ENCODE data around the gene COL12A1. TPM values are rescaled to one million over a fixed set of nuclear protein-coding genes. Genes with fewer than 3 reads are reported as not detected.

Gene COL12A1
- total and polyA plus RNA-seq, 2 of the 13 experiments (the other 11 are each of a cell fraction or from before 2014, with no cell fraction given): 0.02 TPM; not detected in 1

GRCh38 chr6:75114806-75115205 is 91.0 kb downstream of the COL12A1 start:
- intact Hi-C loops (cut with micrococcal nuclease; ENCODE audit: unreplicated experiment): no loop called here
- H3K4me1 ChIP-seq (ENCODE audit: insufficient read depth, low read length): no peaks in the 10 kb centered on the region
- POLR2A ChIA-PET: no interaction called here
- TF ChIP-seq KAT2B (IDR thresholded peaks at IDR 0.05; ENCODE audit: borderline replicate concordance, low read depth, low read length) (no peak), ZNF646 (CRISPR knock-in tag; IDR thresholded peaks at IDR 0.05) (no peak), HMGA1 (CRISPR knock-in tag; conservative IDR thresholded peaks at IDR 0.05) (no peak), STAT6 (CRISPR knock-in tag; IDR thresholded peaks at IDR 0.05; ENCODE audit: borderline replicate concordance) (no peak), TP53 (CRISPR knock-in tag; conservative IDR thresholded peaks at IDR 0.05) (no peak), RARG (CRISPR knock-in tag; IDR thresholded peaks at IDR 0.05; ENCODE audit: low read depth) (no peak), ZNF343 (CRISPR knock-in tag; IDR thresholded peaks at IDR 0.05) (no peak), ZBTB7B (CRISPR knock-in tag; IDR thresholded peaks at IDR 0.05) (no peak), ZBTB10 (CRISPR knock-in tag; IDR thresholded peaks at IDR 0.05; ENCODE audit: borderline replicate concordance) (no peak), MTA1 (CRISPR knock-in tag; IDR thresholded peaks at IDR 0.05; ENCODE audit: borderline replicate concordance) (no peak), ZNF232 (CRISPR knock-in tag; IDR thresholded peaks at IDR 0.05; ENCODE audit: borderline replicate concordance) (no peak), KDM3A (CRISPR knock-in tag; IDR thresholded peaks at IDR 0.05; ENCODE audit: low read depth) (no peak), ZNF335 (CRISPR knock-in tag; IDR thresholded peaks at IDR 0.05) (no peak), ZNF121 (CRISPR knock-in tag; IDR thresholded peaks at IDR 0.05) (no peak), ZKSCAN1 (IDR thresholded peaks at IDR 0.05; ENCODE audit: low read length) (no peak)

More at GRCh38 chr6:75114806-75115205, 91.0 kb downstream of the COL12A1 start:
- no peak overlapping the region for H3K4me2 ChIP-seq (ENCODE audit: low read depth, low read length)
- FAIRE-seq (no peak), ATAC-seq (no peak), DNase-seq (ENCODE audit: low spot score) (no peak)
- no peak overlapping the region for H3K4me3 ChIP-seq (replicated peaks in 1 of 3; ENCODE audit: insufficient read depth in 1 of 3, low read depth in 2 of 3, low read length in 3 of 3)
- H4K20me1 ChIP-seq (ENCODE audit: insufficient read depth, low read length): no peaks in the 10 kb centered on the region
- CTCF ChIA-PET (ENCODE audit: low intra/inter-chr PET ratio, low total read pairs): no interaction called here
- H2AFZ ChIP-seq (ENCODE audit: low read length): no peak overlapping the region
- H3K27me3 ChIP-seq (ENCODE audit: control insufficient read depth in 1 of 2, insufficient read depth in 2 of 2, low read length in 2 of 2): no peaks in the 10 kb centered on the region
- H3K79me2 ChIP-seq (ENCODE audit: insufficient read depth, low read length): no peaks in the 10 kb centered on the region
- in situ Hi-C loops (cut with HindIII; ENCODE audit: extremely low pct_ligation_motif_present, low pct_unique_long_range_greater_than_20kb): no loop called here
- H3K9ac ChIP-seq (ENCODE audit: insufficient read depth, low read depth, low read length): no peak overlapping the region
- 0% methylated on average over 2 of the region's 2 CpGs for WGBS (ENCODE audit: low lambda C conversion rate)
- H3K9me3 ChIP-seq (ENCODE audit: low read length): no peaks in the 10 kb centered on the region
- BruUV-seq (replicated peaks): no TSS peak
- no peaks in the 10 kb centered on the region for H3K36me3 ChIP-seq (replicated peaks in 1 of 2; ENCODE audit: control insufficient read depth in 1 of 2, insufficient read depth in 2 of 2, low read length in 2 of 2)
- no peak overlapping the region for H3K27ac ChIP-seq (ENCODE audit: extremely low read length, insufficient read depth, low read length)
